Stimulated activated CD4-positive, alpha-beta T cell treated with anti-CD3 and anti-CD28 coated beads, Interleukin-2, amount 100 ng/mL, for 48 hours (primary cell): Measurements from ENCODE around the gene AMOT.

Experiments
- DNase-seq, 2 donors: peaks; one replicate each; pipeline ENCODE4 v3.0.0-alpha.2; 2020

The AMOT gene

DNA sequence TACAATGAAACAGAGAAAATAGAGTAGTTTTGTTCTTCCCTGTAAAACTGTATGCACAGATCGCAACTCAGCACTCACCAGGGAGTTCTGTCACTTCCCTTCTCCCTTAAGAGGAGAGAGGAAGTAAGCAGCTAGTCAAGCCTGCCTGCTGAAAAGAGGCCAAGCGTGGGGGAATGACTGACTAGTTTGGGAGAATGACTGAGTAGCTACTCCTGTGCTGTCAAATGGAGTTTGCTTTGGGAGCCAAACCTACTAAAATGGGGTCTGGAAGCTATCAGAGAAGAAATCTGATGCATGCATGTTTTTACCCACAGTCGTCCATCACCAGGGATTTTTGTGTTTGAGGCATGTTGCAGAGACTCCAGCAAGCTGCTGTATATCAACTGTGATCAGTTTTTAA lies 106.3 kb downstream of the AMOT start:
- no peak for DNase-seq

DNA sequence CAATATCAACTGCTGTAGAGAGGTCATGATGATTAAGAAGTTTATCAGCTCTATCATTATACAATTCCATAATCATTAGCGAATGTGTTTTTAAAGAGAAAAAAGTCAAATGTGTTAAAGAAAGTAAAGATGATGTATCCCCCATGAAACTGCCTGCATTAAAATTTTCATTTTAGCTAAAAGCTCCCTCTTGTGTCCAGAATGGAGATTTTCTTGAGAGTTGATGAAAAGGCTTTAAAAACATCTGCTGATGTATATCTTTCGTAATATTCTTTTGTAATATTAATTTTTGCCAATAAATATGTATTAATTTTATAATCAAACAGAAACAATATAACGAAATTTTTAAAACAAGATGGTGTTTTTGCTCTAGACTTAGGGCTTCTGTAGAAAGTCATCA lies 108.8 kb downstream of the AMOT start:
- no peak for DNase-seq
